HAP-1 (cell line): ENCODE measurements around the gene ATP5ME.

Source experiments
- DNase-seq, 2 experiments: peaks; one replicate each; pipeline ENCODE4 v3.0.0-alpha.2; 2016 to 2020; ENCODE audit warnings: low spot score in 2 of 2
- H3K27me3 ChIP-seq: fragments of 250-450 bp; sonication (Bioruptor Pico); 2 replicates; pipeline ENCODE4 v1.5.1; 2020; ENCODE audit warnings: low read depth, mild to moderate bottlenecking, moderate library complexity
- H3K36me3 ChIP-seq: fragments of 250-450 bp; sonication (Bioruptor Pico); replicated peaks from 2 replicates; pipeline ENCODE4 v1.5.1; 2020; ENCODE audit warnings: mild to moderate bottlenecking
- H3K4me1 ChIP-seq: fragments of 250-450 bp; sonication (Bioruptor Pico); 2 replicates; pipeline ENCODE4 v1.5.1; 2020; ENCODE audit warnings: mild to moderate bottlenecking
- H3K4me3 ChIP-seq: fragments of 250-450 bp; sonication (Bioruptor Pico); 2 replicates; pipeline ENCODE4 v1.5.1; 2020; ENCODE audit warnings: mild to moderate bottlenecking, moderate library complexity
- H3K9me3 ChIP-seq: fragments of 250-450 bp; sonication (Bioruptor Pico); 2 replicates; pipeline ENCODE4 v1.5.1; 2020; ENCODE audit warnings: mild to moderate bottlenecking, moderate library complexity
- in situ Hi-C: fragments of 300-500 bp; cut with MboI; formaldehyde crosslinking; loops from 3 replicates; pipeline ENCODE4 v1.14.3; 2020; ENCODE audit warnings: low sequenced_read_pairs, inconsistent platforms, mixed read lengths

The ATP5ME gene

GRCh38 chr4:654871-655463, 19.1 kb downstream of the ATP5ME start:
- H3K4me3 ChIP-seq: no peak overlapping the region
- no peaks in the 10 kb centered on the region for H3K27me3 ChIP-seq
- 0 out of 2 replicates have a peak, but pooled peaks cover 2% of the 10 kb centered on the region for H3K9me3 ChIP-seq
- no peaks in the 10 kb centered on the region for H3K4me1 ChIP-seq
- DNase-seq: no peak
- in situ Hi-C loops: no loop called here
- H3K36me3 ChIP-seq: no peaks in the 10 kb centered on the region

- no peaks in the 10 kb centered on the region for H3K36me3 ChIP-seq
- H3K4me3 ChIP-seq: no peak overlapping the region
- in situ Hi-C loops: no loop called here
- 0 out of 2 replicates have a peak, but pooled peaks cover 2% of the 10 kb centered on the region for H3K9me3 ChIP-seq
- DNase-seq: no peak
- no peaks in the 10 kb centered on the region for H3K27me3 ChIP-seq
- no peaks in the 10 kb centered on the region for H3K4me1 ChIP-seq
Measured at GRCh38 chr4:654503-654845, 19.6 kb downstream of the ATP5ME start.

- Histone ChIP-seq H3K27me3 (no peaks in the 10 kb centered on the region), H3K4me1 (no peaks in the 10 kb centered on the region), H3K4me3 (no peak overlapping the region), H3K9me3 (0 out of 2 replicates have a peak, but pooled peaks cover 2% of the 10 kb centered on the region), H3K36me3 (no peaks in the 10 kb centered on the region)
- no peak for DNase-seq
- in situ Hi-C loops: no loop called here
Measured at GRCh38 chr4:653831-654502, 20.1 kb downstream of the ATP5ME start.

- Histone ChIP-seq H3K36me3 (no peaks in the 10 kb centered on the region), H3K27me3 (no peaks in the 10 kb centered on the region), H3K9me3 (0 out of 2 replicates have a peak, but pooled peaks cover 2% of the 10 kb centered on the region), H3K4me1 (no peaks in the 10 kb centered on the region), H3K4me3 (no peak overlapping the region)
- no peak for DNase-seq
- in situ Hi-C loops: no loop called here
Measured at GRCh38 chr4:653080-653821, 20.8 kb downstream of the ATP5ME start.

- H3K4me1 ChIP-seq: no peaks in the 10 kb centered on the region
- H3K27me3 ChIP-seq: no peaks in the 10 kb centered on the region
- 0 out of 2 replicates have a peak, but pooled peaks cover 2% of the 10 kb centered on the region for H3K9me3 ChIP-seq
- no peak for DNase-seq
- no peak overlapping the region for H3K4me3 ChIP-seq
- in situ Hi-C loops: no loop called here
- H3K36me3 ChIP-seq: no peaks in the 10 kb centered on the region
Measured at GRCh38 chr4:651884-652642, 22.0 kb downstream of the ATP5ME start.

GRCh38 chr4:650951-651883, 22.9 kb downstream of the ATP5ME start:
- in situ Hi-C loops: no loop called here
- Histone ChIP-seq H3K36me3 (no peaks in the 10 kb centered on the region), H3K4me3 (no peak overlapping the region), H3K9me3 (0 out of 2 replicates have a peak, but pooled peaks cover 2% of the 10 kb centered on the region), H3K27me3 (no peaks in the 10 kb centered on the region), H3K4me1 (no peaks in the 10 kb centered on the region)
- no peak for DNase-seq

- Histone ChIP-seq H3K9me3 (0 out of 2 replicates have a peak, but pooled peaks cover 2% of the 10 kb centered on the region), H3K4me3 (no peak overlapping the region), H3K27me3 (no peaks in the 10 kb centered on the region), H3K36me3 (no peaks in the 10 kb centered on the region), H3K4me1 (no peaks in the 10 kb centered on the region)
- no peak for DNase-seq
- in situ Hi-C loops: no loop called here
Measured at GRCh38 chr4:650461-650860, 23.6 kb downstream of the ATP5ME start.

- Histone ChIP-seq H3K4me3 (no peak overlapping the region), H3K9me3 (0 out of 2 replicates have a peak, but pooled peaks cover 2% of the 10 kb centered on the region), H3K36me3 (no peaks in the 10 kb centered on the region), H3K4me1 (no peaks in the 10 kb centered on the region), H3K27me3 (no peaks in the 10 kb centered on the region)
- DNase-seq: no peak
- in situ Hi-C loops: no loop called here
Measured at GRCh38 chr4:649751-650310, 24.2 kb downstream of the ATP5ME start.

GRCh38 chr4:649293-649625, 24.8 kb downstream of the ATP5ME start:
- no peaks in the 10 kb centered on the region for H3K36me3 ChIP-seq
- DNase-seq: no peak
- H3K4me1 ChIP-seq: no peaks in the 10 kb centered on the region
- no peak overlapping the region for H3K4me3 ChIP-seq
- H3K9me3 ChIP-seq: 0 out of 2 replicates have a peak, but pooled peaks cover 2% of the 10 kb centered on the region
- no peaks in the 10 kb centered on the region for H3K27me3 ChIP-seq
- in situ Hi-C loops: no loop called here

- Histone ChIP-seq H3K27me3 (no peaks in the 10 kb centered on the region), H3K36me3 (no peaks in the 10 kb centered on the region), H3K4me3 (no peak overlapping the region), H3K4me1 (no peaks in the 10 kb centered on the region), H3K9me3 (0 out of 2 replicates have a peak, but pooled peaks cover 2% of the 10 kb centered on the region)
- in situ Hi-C loops: no loop called here
- DNase-seq: no peak
Measured at GRCh38 chr4:648579-649292, 25.3 kb downstream of the ATP5ME start.

- Histone ChIP-seq H3K9me3 (no peaks in the 10 kb centered on the region), H3K4me3 (no peak overlapping the region), H3K4me1 (no peaks in the 10 kb centered on the region), H3K27me3 (peaks cover 2% of the 10 kb centered on the region; the same call in 1 of the 2 replicates), H3K36me3 (no peaks in the 10 kb centered on the region)
- no peak for DNase-seq
- in situ Hi-C loops: no loop called here
Measured at GRCh38 chr4:647481-647880, 26.6 kb downstream of the ATP5ME start.

GRCh38 chr4:646460-646859, 27.6 kb downstream of the ATP5ME start:
- no peak for DNase-seq
- in situ Hi-C loops: no loop called here
- H3K4me1 ChIP-seq: no peaks in the 10 kb centered on the region
- no peaks in the 10 kb centered on the region for H3K36me3 ChIP-seq
- no peaks in the 10 kb centered on the region for H3K9me3 ChIP-seq
- H3K4me3 ChIP-seq: no peak overlapping the region
- H3K27me3 ChIP-seq: peaks cover 2% of the 10 kb centered on the region; the same call in 1 of the 2 replicates
